Mononuclear cell (primary cell): ENCODE results near the gene KCTD10. TPM values are rescaled to one million over a fixed set of nuclear protein-coding genes. Genes with fewer than 3 reads are reported as not detected.

Experiments used
- H3K27me3 ChIP-seq: 2 replicates; pipeline ENCODE4 v1.6.0; 2011; ENCODE audit warnings: low read length, control low read depth; ENCODE audit not compliant: insufficient read depth
- H3K4me1 ChIP-seq: 2 replicates; pipeline ENCODE4 v1.5.1; 2011; ENCODE audit warnings: mild to moderate bottlenecking, low read length, control low read depth; ENCODE audit not compliant: insufficient read depth
- H3K4me3 ChIP-seq: 2 replicates; pipeline ENCODE4 v1.5.1; 2011; ENCODE audit warnings: mild to moderate bottlenecking, low read length, moderate library complexity
- H3K9me3 ChIP-seq: 2 replicates; pipeline ENCODE4 v1.5.1; 2011; ENCODE audit warnings: low read depth, mild to moderate bottlenecking, control low read depth, low read length
- total RNA-seq: library from RNA; depleted of rRNA; stranded (reverse); fragments of >200 nt; gene quantifications from one replicate; pipeline ENCODE4 v1.2.3, GENCODE V29; 2012

Gene KCTD10
- total RNA-seq, 1 donor: 39.3 TPM

- H3K9me3 ChIP-seq: no peaks in the 10 kb centered on the region
- H3K4me3 ChIP-seq: no peak overlapping the region
- H3K4me1 ChIP-seq: no peaks in the 10 kb centered on the region
- H3K27me3 ChIP-seq: no peaks in the 10 kb centered on the region
Measured at GRCh38 chr12:109502332-109502731, 25.2 kb upstream of the KCTD10 start.

- Histone ChIP-seq H3K4me3 (no peak overlapping the region), H3K27me3 (no peaks in the 10 kb centered on the region), H3K4me1 (no peaks in the 10 kb centered on the region), H3K9me3 (no peaks in the 10 kb centered on the region)
Measured at GRCh38 chr12:109501299-109501698, 24.2 kb upstream of the KCTD10 start.

GRCh38 chr12:109500406-109501185 lies 23.5 kb upstream of the KCTD10 start:
- Histone ChIP-seq H3K4me3 (no peak overlapping the region), H3K9me3 (no peaks in the 10 kb centered on the region), H3K4me1 (no peaks in the 10 kb centered on the region), H3K27me3 (no peaks in the 10 kb centered on the region)

DNA sequence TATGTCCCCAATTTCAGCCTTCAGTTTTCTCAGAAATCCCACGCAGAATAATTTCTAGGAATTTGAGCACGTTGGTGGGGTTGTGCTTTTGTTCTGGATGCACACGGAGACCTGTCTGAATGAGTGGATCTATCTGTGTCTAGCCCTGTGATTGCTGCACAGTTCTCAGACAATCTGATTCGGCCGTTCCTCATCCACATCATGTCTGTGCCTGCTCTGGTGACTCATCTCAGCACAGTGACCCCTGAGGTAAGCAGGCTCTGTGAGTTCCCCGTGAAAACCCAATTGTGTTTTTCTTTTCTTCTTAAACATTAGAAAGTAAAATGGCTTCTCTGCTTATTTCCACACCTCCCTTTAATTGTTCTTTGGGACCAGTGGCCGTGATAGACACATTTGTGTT lies 20.6 kb upstream of the KCTD10 start:
- no peaks in the 10 kb centered on the region for H3K4me1 ChIP-seq
- no peaks in the 10 kb centered on the region for H3K9me3 ChIP-seq
- H3K27me3 ChIP-seq: no peaks in the 10 kb centered on the region
- H3K4me3 ChIP-seq: no peak overlapping the region

DNA sequence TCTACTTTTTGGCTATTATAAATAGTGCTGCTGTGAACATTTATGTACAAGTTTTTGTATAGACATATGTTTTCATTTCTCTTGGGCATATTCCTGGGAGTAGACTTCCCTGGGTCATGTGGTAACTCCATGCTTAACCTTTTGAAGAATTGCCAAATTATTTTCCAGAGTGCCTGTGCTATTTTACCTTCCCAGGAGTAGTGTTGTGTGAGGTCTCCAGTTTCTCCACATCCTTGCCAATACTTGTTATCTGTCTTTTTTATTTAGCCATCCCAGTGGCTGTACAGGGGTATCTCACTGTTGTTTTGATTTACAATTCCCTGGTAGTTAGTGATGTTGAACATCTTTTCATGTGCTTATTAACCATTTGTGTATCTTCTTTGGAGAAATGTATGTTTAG lies 19.2 kb upstream of the KCTD10 start:
- no peaks in the 10 kb centered on the region for H3K9me3 ChIP-seq
- no peaks in the 10 kb centered on the region for H3K4me1 ChIP-seq
- H3K4me3 ChIP-seq: no peak overlapping the region
- no peaks in the 10 kb centered on the region for H3K27me3 ChIP-seq

DNA sequence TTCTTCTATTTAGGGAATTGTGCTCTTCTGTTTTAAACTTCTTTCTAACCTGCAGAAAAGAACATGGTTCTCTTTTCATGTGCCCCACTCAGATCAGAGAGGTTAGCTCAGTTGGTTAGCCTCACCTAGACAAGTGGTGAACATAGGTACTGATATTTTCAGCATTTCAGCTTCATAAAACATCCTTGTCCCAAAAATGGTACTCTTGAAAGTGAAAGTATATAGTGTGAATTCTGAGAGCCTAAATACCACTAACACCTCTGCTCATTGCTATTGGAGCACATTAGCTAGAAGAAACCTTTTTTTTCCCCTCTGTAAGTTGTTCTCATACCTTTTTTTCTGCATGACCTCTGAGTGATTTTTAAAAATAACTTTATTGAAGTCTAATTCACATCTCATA lies 17.9 kb upstream of the KCTD10 start:
- no peak overlapping the region for H3K4me3 ChIP-seq
- no peaks in the 10 kb centered on the region for H3K9me3 ChIP-seq
- no peaks in the 10 kb centered on the region for H3K4me1 ChIP-seq
- H3K27me3 ChIP-seq: no peaks in the 10 kb centered on the region

DNA sequence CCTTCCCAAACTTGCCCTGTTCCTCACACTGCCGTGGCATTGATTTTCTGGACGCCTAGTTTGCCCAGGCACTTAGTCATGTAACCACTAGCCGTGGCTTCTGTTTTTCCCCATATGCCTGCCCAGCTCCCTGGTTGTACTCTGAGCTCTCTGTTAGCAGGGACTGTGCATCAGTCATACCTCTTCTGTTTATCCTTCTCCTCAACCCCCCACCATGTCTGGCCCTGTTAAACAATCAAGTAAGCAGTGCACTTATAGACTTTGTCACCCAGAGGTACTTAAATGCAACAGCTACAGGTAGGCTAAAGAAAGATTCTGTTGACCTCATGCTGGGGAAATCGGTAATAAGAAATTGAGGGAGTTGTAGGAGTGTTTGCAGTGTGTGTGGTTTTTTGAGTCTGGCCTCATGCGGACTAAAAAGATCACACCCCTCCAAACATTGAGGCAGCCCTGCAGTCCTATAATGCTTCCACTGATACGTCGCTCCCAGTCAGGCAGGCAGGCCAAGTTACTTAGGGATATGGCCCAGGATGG lies 17.3 kb upstream of the KCTD10 start:
- no peaks in the 10 kb centered on the region for H3K27me3 ChIP-seq
- H3K9me3 ChIP-seq: no peaks in the 10 kb centered on the region
- H3K4me3 ChIP-seq: no peak overlapping the region
- no peaks in the 10 kb centered on the region for H3K4me1 ChIP-seq

GRCh38 chr12:109493938-109494337 lies 16.8 kb upstream of the KCTD10 start:
- Histone ChIP-seq H3K4me1 (no peaks in the 10 kb centered on the region), H3K9me3 (no peaks in the 10 kb centered on the region), H3K27me3 (no peaks in the 10 kb centered on the region), H3K4me3 (no peak overlapping the region)

- Histone ChIP-seq H3K4me3 (no peak overlapping the region), H3K4me1 (no peaks in the 10 kb centered on the region), H3K27me3 (no peaks in the 10 kb centered on the region), H3K9me3 (no peaks in the 10 kb centered on the region)
Measured at GRCh38 chr12:109493090-109493489, 16.0 kb upstream of the KCTD10 start.

DNA sequence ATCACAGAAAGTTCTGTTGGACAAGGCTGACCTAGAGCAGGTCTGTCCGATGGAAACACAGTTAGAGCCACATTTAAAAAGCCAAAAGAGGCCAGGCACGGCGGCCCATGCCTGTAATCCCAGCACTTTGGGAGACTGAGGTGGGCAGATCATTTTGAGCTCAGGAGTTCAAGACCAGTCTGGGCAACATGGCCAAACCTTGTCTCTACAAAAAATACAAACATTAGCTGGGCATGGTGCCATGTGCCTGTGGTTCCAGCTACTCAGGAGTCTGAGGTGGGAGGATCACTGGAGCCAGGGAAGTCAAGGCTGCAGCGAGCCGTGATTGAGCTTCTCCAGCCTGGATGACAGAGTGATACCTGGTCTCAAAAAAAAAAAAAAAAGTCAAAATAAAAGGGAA lies 15.3 kb upstream of the KCTD10 start:
- H3K4me1 ChIP-seq: no peaks in the 10 kb centered on the region
- H3K27me3 ChIP-seq: no peaks in the 10 kb centered on the region
- no peak overlapping the region for H3K4me3 ChIP-seq
- no peaks in the 10 kb centered on the region for H3K9me3 ChIP-seq

- no peaks in the 10 kb centered on the region for H3K9me3 ChIP-seq
- no peaks in the 10 kb centered on the region for H3K4me1 ChIP-seq
- no peak overlapping the region for H3K4me3 ChIP-seq
- H3K27me3 ChIP-seq: no peaks in the 10 kb centered on the region
Measured at GRCh38 chr12:109491671-109492070, 14.6 kb upstream of the KCTD10 start.

DNA sequence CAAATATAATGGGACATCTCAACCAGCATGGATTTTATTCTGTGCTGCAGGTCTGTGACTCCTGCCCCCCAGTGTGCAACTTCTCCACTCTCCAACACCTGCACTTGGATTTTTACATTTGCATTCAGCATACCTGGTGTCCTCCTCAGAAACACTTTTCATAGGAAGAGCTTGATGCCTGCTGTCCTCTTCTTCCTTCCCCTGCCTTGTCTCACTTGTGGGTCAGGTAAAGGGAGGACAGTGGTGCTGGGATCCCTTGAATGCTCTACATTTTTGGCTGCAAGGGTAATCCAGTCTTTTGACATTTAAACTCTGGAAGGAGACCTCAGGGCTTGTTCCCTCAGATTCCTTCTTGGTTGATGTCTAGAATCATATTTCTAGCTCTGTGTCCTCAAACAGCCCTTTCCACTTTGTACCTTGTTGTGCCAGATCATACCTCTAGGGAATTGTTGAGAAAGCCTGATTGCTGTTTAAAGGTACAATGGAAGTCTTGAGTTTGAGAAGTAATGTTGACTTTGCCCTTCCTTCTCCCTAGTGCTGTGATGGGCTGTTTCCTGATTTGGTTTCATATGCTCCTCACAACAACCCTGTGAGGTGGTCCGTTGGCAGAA lies 13.0 kb upstream of the KCTD10 start:
- H3K4me1 ChIP-seq: no peaks in the 10 kb centered on the region
- H3K4me3 ChIP-seq: no peak overlapping the region
- no peaks in the 10 kb centered on the region for H3K27me3 ChIP-seq
- no peaks in the 10 kb centered on the region for H3K9me3 ChIP-seq

DNA sequence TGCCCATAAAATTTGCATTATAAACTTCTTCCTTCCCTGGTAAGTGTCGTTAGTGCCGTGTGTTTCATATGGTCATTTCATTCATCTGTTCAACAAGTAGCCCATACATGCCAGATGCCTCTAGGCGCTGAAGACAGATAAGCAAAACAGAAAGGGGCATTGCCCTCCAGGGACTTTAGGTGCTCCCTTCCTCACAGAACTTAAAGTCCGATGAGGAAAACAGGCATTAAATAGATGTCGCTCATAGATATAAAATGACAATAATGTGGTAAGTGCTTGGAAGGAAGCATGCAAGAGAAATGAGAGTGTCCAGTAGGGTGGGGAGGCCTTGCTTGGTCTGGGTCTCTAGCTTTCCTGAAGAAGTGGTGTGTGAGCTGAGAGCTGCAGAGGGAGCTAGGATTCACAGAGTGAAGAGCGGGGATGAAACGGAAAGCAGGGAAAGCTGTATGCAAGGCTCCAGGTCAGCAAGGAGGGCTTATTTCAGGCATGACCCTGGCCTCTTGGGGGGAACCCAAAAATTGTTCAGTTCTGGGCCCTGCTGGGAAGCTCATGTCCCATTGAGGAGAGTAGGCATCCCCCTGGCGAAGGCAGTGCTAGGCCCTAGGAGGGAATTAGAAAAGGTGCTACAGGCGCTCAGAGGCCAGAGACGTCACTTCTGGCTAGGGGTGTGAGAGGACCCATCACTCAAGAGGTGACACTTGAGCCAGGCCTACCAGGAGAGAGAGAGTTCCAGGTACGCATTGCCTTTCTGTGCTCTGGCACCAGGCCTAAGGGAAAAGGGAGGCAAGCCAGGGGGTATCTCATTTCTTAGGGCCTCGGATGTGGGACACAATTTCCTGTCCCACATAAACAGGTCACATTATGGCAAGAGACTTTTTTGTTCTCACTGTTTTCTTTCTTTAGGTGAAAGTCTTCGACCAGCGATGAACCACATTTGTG lies 12.2 kb upstream of the KCTD10 start:
- H3K4me3 ChIP-seq: no peak overlapping the region
- no peaks in the 10 kb centered on the region for H3K4me1 ChIP-seq
- no peaks in the 10 kb centered on the region for H3K27me3 ChIP-seq
- H3K9me3 ChIP-seq: no peaks in the 10 kb centered on the region

- no peak overlapping the region for H3K4me3 ChIP-seq
- no peaks in the 10 kb centered on the region for H3K9me3 ChIP-seq
- no peaks in the 10 kb centered on the region for H3K27me3 ChIP-seq
- H3K4me1 ChIP-seq: no peaks in the 10 kb centered on the region
Measured at GRCh38 chr12:109488051-109488665, 11.1 kb upstream of the KCTD10 start.
